Measurements from ENCODE around the gene BAIAP2. TPM values are rescaled to one million over a fixed set of nuclear protein-coding genes. Genes with fewer than 3 reads are reported as not detected.
"Not testable (repeated sequence)": the region's sequence is repeated elsewhere in the genome, so short reads cannot be mapped to it uniquely, and the experiment has no call there.

Gene BAIAP2
- polyA plus RNA-seq, 1 donor = 13.6 TPM

DNA sequence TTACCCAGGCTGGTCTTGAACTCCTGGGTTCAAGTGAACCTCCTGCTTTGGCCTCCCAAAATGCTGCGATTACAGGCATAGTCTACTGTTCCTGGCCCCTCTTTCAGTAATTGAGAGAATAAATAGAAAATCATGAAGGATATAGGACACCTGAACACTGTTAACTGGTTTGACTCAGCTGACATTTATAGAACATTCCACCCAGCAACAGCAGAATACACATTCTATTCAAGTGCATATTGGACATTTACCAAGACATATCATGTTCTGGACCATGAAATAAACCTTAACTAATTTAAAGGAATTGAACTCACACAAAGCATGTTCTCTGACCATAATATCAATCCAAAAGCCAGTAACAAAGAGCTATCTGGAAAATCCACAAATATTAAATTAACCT lies 19.8 kb upstream of the BAIAP2 start:
- H3K4me1 ChIP-seq (ENCODE audit: control insufficient read depth, insufficient read depth, low read length) = peaks cover 8% of the 10 kb centered on the region
- WGBS (ENCODE audit: insufficient coverage, low lambda C conversion rate) = no CpG with 5 or more reads among the region's 1 CpG

DNA sequence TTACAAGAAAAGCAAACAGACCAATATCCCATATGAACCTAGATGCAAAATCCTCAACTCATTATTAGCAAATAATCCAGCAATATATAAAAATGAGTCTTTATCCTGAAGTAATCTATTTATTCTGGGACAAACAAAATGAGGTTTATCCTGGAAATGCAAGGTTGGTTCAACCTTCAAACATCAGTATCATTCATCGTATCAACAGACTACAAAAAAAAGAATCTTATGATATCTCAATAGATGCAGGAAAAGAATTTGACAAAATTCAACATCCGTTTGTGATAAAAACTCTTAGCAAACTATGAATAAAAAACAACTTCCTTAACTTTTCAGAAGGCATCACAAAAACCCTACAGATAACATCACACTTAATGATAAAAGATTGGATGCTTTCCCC lies 18.4 kb upstream of the BAIAP2 start:
- H3K27me3 ChIP-seq (ENCODE audit: control insufficient read depth, insufficient read depth, low read length) = no peaks in the 10 kb centered on the region
- no peak overlapping the region for H3K27ac ChIP-seq (ENCODE audit: low read length)
- no peak for DNase-seq
- H3K9me3 ChIP-seq (ENCODE audit: control insufficient read depth, low read depth, low read length) = no peaks in the 10 kb centered on the region
- no peak overlapping the region for H3K4me3 ChIP-seq (ENCODE audit: low read length)
- H3K36me3 ChIP-seq (ENCODE audit: control insufficient read depth, insufficient read depth, low read length) = no peaks in the 10 kb centered on the region
- 100% methylated on average over 2 of the region's 2 CpGs for WGBS (ENCODE audit: insufficient coverage, low lambda C conversion rate)
- H3K4me1 ChIP-seq (ENCODE audit: control insufficient read depth, insufficient read depth, low read length) = peaks cover 16% of the 10 kb centered on the region

More for the DNA sequence above, 19.8 kb upstream of the BAIAP2 start:
- no peaks in the 10 kb centered on the region for H3K27me3 ChIP-seq (ENCODE audit: control insufficient read depth, insufficient read depth, low read length)
- no peak for DNase-seq
- H3K36me3 ChIP-seq (ENCODE audit: control insufficient read depth, insufficient read depth, low read length) = no peaks in the 10 kb centered on the region
- no peaks in the 10 kb centered on the region for H3K9me3 ChIP-seq (ENCODE audit: control insufficient read depth, low read depth, low read length)
- H3K27ac ChIP-seq (ENCODE audit: low read length) = no peak overlapping the region
- no peak overlapping the region for H3K4me3 ChIP-seq (ENCODE audit: low read length)

DNA sequence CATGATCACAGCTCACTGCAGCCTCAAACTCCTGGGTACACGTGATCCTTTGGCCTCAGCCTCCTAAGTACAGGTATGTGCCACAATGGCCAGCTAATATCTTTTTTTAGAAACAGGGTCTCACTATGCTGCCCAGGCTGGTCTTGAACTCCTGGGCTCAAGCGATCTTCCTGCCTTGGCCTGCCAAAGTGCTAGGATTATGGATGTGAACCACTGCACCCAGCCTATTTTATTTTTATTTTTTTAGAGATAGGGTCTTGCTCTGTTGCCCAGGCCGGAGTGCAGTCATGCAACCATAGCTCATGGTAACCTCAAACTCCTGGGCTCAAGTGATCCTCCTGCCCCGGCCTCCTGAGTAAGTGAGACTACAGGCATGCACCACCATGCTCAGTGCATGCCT lies 17.6 kb upstream of the BAIAP2 start:
- H3K9me3 ChIP-seq (ENCODE audit: control insufficient read depth, low read depth, low read length); H3K27me3 ChIP-seq (ENCODE audit: control insufficient read depth, insufficient read depth, low read length); H3K4me3 ChIP-seq (ENCODE audit: low read length); DNase-seq; H3K36me3 ChIP-seq (ENCODE audit: control insufficient read depth, insufficient read depth, low read length): not testable (repeated sequence)
- H3K27ac ChIP-seq (ENCODE audit: low read length) = peak overlapping the region; percentile 54
- peaks cover 16% of the 10 kb centered on the region for H3K4me1 ChIP-seq (ENCODE audit: control insufficient read depth, insufficient read depth, low read length)
- no CpG with 5 or more reads among the region's 4 CpGs for WGBS (ENCODE audit: insufficient coverage, low lambda C conversion rate)

DNA sequence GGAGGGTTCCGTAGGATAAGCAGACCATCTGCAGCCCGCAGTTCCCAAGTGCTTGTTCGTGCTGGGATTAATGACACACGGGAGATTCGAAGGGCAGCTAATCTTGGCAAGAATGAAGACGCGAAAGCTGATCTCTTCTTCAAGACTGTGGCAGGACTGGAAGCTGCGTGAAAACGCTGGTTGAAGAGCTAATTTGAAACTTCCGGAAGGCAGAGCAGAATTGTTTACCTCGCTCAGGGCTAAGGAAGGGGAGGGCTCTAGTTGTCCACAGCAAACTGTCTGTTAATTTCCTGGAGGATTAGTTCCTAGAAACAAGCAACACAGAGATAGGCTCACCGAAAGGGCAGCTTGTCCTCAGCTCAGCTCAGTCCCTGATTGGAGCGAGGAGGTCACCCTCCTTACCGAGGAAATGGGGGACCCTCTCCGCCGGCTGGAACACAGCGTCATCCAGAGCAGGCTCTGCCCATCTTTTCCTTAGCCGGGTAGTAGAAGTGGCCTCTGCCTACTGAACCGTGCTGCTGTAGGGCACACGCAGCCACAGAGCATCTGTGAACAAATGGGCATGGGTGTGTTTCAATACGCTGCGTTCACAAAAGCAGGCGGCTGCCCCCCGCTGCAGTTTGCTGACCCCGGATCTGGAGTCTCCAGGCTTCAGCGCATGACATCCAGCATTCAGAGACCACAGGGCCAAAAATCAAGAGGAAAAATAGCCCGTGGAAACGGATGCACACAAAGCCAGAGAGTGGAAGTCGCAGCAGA lies 16.7 kb upstream of the BAIAP2 start:
- Histone ChIP-seq H3K36me3 (ENCODE audit: control insufficient read depth, insufficient read depth, low read length) (no peaks in the 10 kb centered on the region), H3K27me3 (ENCODE audit: control insufficient read depth, insufficient read depth, low read length) (no peaks in the 10 kb centered on the region), H3K9me3 (ENCODE audit: control insufficient read depth, low read depth, low read length) (no peaks in the 10 kb centered on the region), H3K27ac (ENCODE audit: low read length) (peak overlapping the region; percentile 54), H3K4me3 (ENCODE audit: low read length) (peak overlapping the region; percentile 30), H3K4me1 (ENCODE audit: control insufficient read depth, insufficient read depth, low read length) (peaks cover 16% of the 10 kb centered on the region)
- DNase-seq = peak in 1 of 2 donors; percentile 70
- 100% methylated on average over 1 of the region's 29 CpGs for WGBS (ENCODE audit: insufficient coverage, low lambda C conversion rate)

DNA sequence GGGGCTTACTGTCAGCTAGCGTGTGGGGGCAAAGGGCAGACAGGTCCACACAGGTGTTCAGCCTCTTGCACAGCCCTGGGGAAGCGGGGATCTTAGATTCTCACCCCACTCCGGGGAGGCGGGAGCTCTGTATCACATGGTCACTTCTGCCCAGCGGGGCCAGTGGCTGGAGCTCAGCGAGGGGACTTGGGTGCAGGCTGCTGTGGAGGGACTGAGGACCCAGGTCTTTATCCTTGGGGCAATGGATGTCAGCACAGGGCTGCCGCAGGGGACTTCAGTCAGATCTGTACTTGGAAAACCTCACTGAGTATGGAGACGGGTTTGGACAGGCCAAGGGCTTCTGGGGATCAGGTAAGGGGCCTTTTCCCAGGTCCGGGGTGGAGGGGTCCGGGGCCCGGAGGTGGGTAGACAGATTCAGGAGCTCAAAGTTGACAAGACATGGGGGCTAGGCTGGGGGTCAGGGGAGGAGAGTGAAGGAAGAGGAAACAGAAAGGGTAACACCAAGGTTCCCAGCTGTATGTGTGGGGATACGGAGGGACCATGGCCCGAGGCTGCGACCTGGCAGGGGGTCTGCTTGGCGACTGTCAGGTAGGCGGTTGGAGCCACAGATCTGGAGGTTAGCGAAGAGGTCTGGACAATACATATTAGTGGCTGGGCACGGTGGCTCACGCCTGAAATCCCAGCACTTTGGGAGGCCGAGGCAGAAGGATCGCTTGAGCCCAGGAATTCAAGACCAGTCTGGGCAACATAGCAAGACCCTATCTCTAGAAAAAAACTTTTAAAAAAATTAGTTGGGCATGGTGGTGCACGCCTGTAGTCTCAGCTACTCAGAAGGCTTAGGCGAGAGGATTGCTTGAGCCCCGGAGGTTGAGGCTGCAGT lies 15.1 kb upstream of the BAIAP2 start:
- H3K27me3 ChIP-seq (ENCODE audit: control insufficient read depth, insufficient read depth, low read length) = no peaks in the 10 kb centered on the region
- no CpG with 5 or more reads among the region's 24 CpGs for WGBS (ENCODE audit: insufficient coverage, low lambda C conversion rate)
- H3K9me3 ChIP-seq (ENCODE audit: control insufficient read depth, low read depth, low read length) = no peaks in the 10 kb centered on the region
- no peak overlapping the region for H3K27ac ChIP-seq (ENCODE audit: low read length)
- H3K36me3 ChIP-seq (ENCODE audit: control insufficient read depth, insufficient read depth, low read length) = no peaks in the 10 kb centered on the region
- H3K4me3 ChIP-seq (ENCODE audit: low read length) = no peak overlapping the region
- DNase-seq = no peak
- H3K4me1 ChIP-seq (ENCODE audit: control insufficient read depth, insufficient read depth, low read length) = peaks cover 16% of the 10 kb centered on the region

DNA sequence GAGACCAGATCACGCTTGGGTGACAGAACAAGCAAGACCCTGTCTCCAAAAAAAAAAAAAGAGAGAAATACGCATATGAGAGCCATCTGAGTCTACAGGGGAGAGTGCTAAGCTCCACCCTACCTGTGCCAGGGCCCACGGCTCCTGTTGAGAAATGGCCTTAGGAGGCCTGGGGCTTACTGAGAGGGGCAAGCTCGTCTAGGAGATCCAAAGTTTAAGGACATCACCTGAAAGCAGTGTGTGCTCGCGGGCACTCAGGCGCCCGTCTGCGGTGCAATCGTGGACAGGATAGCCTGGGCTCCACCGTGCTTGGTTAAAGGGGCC lies 14.5 kb upstream of the BAIAP2 start:
- peaks cover 16% of the 10 kb centered on the region for H3K4me1 ChIP-seq (ENCODE audit: control insufficient read depth, insufficient read depth, low read length)
- H3K27me3 ChIP-seq (ENCODE audit: control insufficient read depth, insufficient read depth, low read length) = peaks cover 2% of the 10 kb centered on the region
- DNase-seq = no peak
- H3K36me3 ChIP-seq (ENCODE audit: control insufficient read depth, insufficient read depth, low read length) = no peaks in the 10 kb centered on the region
- no peak overlapping the region for H3K27ac ChIP-seq (ENCODE audit: low read length)
- no peaks in the 10 kb centered on the region for H3K9me3 ChIP-seq (ENCODE audit: control insufficient read depth, low read depth, low read length)
- no CpG with 5 or more reads among the region's 11 CpGs for WGBS (ENCODE audit: insufficient coverage, low lambda C conversion rate)
- no peak overlapping the region for H3K4me3 ChIP-seq (ENCODE audit: low read length)

DNA sequence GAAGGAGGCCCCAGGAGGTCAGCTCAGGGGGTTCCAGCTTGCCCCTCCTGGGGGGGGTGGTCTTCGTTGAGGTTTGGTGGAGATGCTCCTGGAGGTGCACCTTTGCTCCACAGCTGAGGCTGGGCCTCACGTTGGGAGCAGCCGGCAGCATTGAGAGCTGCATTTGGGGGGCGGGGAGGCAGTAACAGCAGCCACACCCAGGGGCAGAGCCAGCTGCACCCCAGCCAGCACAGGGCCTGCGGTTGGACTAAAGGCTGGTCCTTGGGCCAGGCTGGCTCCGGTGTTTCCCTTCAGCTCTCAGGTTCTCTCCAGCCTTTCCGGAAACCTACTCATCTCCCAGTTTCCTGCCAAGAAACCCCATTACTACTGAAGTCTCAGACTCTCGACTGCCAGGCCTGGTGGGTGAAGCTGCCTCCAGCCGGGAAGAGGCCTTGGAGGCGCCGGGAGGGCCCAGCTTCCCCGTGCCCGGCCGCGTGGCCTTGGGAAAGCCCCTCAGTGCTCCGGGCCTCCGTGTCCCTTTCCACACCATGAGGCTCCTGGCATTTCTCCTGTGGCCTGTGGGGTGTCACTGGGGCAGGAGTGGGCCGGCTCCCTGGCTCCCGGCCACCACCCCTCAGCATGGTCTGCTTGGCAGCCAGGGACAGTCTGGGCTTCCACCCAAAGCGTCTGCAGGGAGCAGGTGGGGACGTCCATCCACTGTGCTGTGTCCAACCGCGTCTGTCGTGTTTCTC lies 14.0 kb upstream of the BAIAP2 start:
- H3K4me3 ChIP-seq (ENCODE audit: low read length) = no peak overlapping the region
- no peaks in the 10 kb centered on the region for H3K9me3 ChIP-seq (ENCODE audit: control insufficient read depth, low read depth, low read length)
- peak in 1 of 2 donors; percentile 33 for DNase-seq
- no CpG with 5 or more reads among the region's 24 CpGs for WGBS (ENCODE audit: insufficient coverage, low lambda C conversion rate)
- peaks cover 16% of the 10 kb centered on the region for H3K4me1 ChIP-seq (ENCODE audit: control insufficient read depth, insufficient read depth, low read length)
- H3K27me3 ChIP-seq (ENCODE audit: control insufficient read depth, insufficient read depth, low read length) = peaks cover 6% of the 10 kb centered on the region
- H3K36me3 ChIP-seq (ENCODE audit: control insufficient read depth, insufficient read depth, low read length) = no peaks in the 10 kb centered on the region
- H3K27ac ChIP-seq (ENCODE audit: low read length) = no peak overlapping the region

DNA sequence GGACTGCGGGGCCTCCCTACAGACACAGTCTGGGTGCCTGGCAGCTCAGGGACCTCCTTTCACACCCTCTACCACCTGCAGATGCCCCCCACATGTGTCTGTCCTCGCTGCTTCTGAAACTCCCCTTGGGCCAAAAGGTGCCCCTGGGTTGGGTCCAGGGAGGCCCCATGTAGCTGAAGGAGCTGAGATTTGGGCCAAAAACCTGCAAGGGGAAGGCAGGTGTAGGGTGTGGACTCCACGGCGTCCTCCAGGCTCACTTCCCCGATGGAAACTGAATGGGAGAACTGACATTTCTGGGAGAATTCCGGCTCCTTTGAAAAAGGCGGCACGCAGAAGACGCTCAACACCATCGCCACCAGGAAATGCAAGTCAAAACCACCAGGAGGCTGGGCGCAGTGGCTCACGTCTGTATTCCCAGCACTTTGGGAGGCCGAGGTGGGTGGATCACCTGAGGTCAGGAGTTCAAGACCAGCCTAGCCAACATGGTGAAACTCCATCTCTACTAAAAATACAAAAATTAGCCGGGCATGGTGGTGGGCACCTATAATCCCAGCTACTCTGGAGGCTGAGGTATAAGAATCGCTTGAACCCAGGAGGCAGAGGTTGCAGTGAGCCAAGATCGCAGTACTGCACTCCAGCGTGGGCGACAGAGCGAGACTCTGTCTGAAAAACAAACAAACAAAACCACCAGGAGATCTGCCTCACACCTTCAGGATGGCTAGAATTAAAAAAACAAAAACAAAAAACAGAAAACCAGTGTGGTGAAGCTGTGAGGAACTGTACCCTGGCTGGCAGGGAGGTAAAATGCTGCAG lies 13.2 kb upstream of the BAIAP2 start:
- no peak for DNase-seq

DNA sequence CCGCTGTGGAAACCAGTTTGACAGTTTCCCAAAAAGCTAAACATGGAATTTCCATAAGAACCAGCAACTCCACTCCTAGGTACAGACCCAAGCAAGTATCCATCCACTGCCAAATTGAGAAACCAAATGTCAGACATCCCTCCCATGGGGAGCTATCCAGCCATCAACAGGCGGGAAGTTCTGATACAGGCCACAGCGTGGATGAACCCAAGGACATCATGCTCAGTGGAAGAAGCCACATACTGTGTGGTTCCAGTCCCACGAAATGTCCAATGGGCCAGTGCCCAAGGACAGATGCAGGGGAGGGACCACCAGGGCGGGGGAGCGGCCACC lies 12.6 kb upstream of the BAIAP2 start:
- H3K9me3 ChIP-seq (ENCODE audit: control insufficient read depth, low read depth, low read length) = peaks cover 3% of the 10 kb centered on the region
- no peaks in the 10 kb centered on the region for H3K36me3 ChIP-seq (ENCODE audit: control insufficient read depth, insufficient read depth, low read length)
- H3K27ac ChIP-seq (ENCODE audit: low read length) = no peak overlapping the region
- DNase-seq = no peak
- H3K4me1 ChIP-seq (ENCODE audit: control insufficient read depth, insufficient read depth, low read length) = peaks cover 16% of the 10 kb centered on the region
- H3K4me3 ChIP-seq (ENCODE audit: low read length) = no peak overlapping the region
- peaks cover 19% of the 10 kb centered on the region for H3K27me3 ChIP-seq (ENCODE audit: control insufficient read depth, insufficient read depth, low read length)
- no CpG with 5 or more reads among the region's 6 CpGs for WGBS (ENCODE audit: insufficient coverage, low lambda C conversion rate)

More for the DNA sequence above, 13.2 kb upstream of the BAIAP2 start:
- Histone ChIP-seq H3K36me3 (ENCODE audit: control insufficient read depth, insufficient read depth, low read length) (no peaks in the 10 kb centered on the region), H3K27ac (ENCODE audit: low read length) (no peak overlapping the region), H3K9me3 (ENCODE audit: control insufficient read depth, low read depth, low read length) (no peaks in the 10 kb centered on the region), H3K4me1 (ENCODE audit: control insufficient read depth, insufficient read depth, low read length) (peaks cover 16% of the 10 kb centered on the region), H3K27me3 (ENCODE audit: control insufficient read depth, insufficient read depth, low read length) (peaks cover 13% of the 10 kb centered on the region), H3K4me3 (ENCODE audit: low read length) (no peak overlapping the region)
- WGBS (ENCODE audit: insufficient coverage, low lambda C conversion rate) = 81% methylated on average over 3 of the region's 19 CpGs

Data from large intestine (tissue), 3 donors.